PC-3 (cell line): ENCODE measurements around the gene KLHL14. TPM values are rescaled to one million over a fixed set of nuclear protein-coding genes. Genes with fewer than 3 reads are reported as not detected.

Experiments used
- ATAC-seq: fragments of 200-7000 bp; cut with Tn5 transposase; 2 replicates; pipeline ENCODE4 v1.9.1; 2020; ENCODE audit warnings: mild to moderate bottlenecking, moderate library complexity
- BruUV-seq: library from RNA; stranded (reverse); fragments of 400-500 nt; replicated peaks from 2 replicates; lab custom pipeline; 2021; lab: Mats Ljungman, UMichigan
- CTCF ChIA-PET: fragments of 300-600 bp; sonication (Branson Sonifier 250); formaldehyde crosslinking; loops from one replicate; lab custom pipeline; 2022; ENCODE audit warnings: antibody characterized with exemption; lab: Charles Lee
- POLR2A ChIA-PET: fragments of 300-600 bp; sonication (Branson Sonifier 250); formaldehyde crosslinking; loops from one replicate; lab custom pipeline; 2022; ENCODE audit warnings: antibody characterized with exemption; ENCODE audit not compliant: unreplicated experiment; lab: Charles Lee
- DNase-seq: peaks from one replicate; pipeline ENCODE4 v3.0.0-alpha.2; 2015
- H2AFZ ChIP-seq: fragments of 300-600 bp; sonication (generic); 2 replicates; pipeline ENCODE4 v1.6.0; 2016; ENCODE audit warnings: antibody characterized with exemption, low read length
- H3F3A ChIP-seq: fragments of 300-600 bp; sonication (generic); one replicate; pipeline ENCODE4 v1.6.0; 2017; ENCODE audit warnings: antibody characterized with exemption, low read length, control low read depth, mild to moderate bottlenecking; ENCODE audit not compliant: unreplicated experiment
- H3K27ac ChIP-seq: fragments of 300-600 bp; sonication (generic); 2 replicates; pipeline ENCODE4 v1.5.1; 2016; ENCODE audit warnings: mild to moderate bottlenecking, low read length
- H3K27me3 ChIP-seq: fragments of 300-600 bp; sonication (generic); 2 replicates; pipeline ENCODE4 v1.6.1; 2016; ENCODE audit warnings: low read length, mixed read lengths
- H3K36me3 ChIP-seq: fragments of 300-600 bp; sonication (generic); 2 replicates; pipeline ENCODE4 v1.6.1; 2016; ENCODE audit warnings: low read depth, mixed run types, low read length, mixed read lengths
- H3K4me1 ChIP-seq: fragments of 300-600 bp; sonication (generic); 2 replicates; pipeline ENCODE4 v1.5.1; 2016; ENCODE audit warnings: low read length; ENCODE audit not compliant: insufficient read depth
- H3K4me2 ChIP-seq: fragments of 300-600 bp; sonication (generic); 2 replicates; pipeline ENCODE4 v1.6.0; 2016; ENCODE audit warnings: low read length
- H3K4me3 ChIP-seq: fragments of 300-600 bp; sonication (generic); 2 replicates; pipeline ENCODE4 v1.5.1; 2016; ENCODE audit warnings: mild to moderate bottlenecking, low read length, mixed read lengths
- H3K79me2 ChIP-seq: fragments of 300-600 bp; sonication (generic); 2 replicates; pipeline ENCODE4 v1.6.1; 2017; ENCODE audit warnings: low read length, mixed read lengths
- H3K9ac ChIP-seq: fragments of 300-600 bp; sonication (generic); 2 replicates; pipeline ENCODE4 v1.6.0; 2016; ENCODE audit warnings: mild to moderate bottlenecking, low read length
- H3K9me2 ChIP-seq: fragments of 300-600 bp; sonication (generic); replicated peaks from 2 replicates; pipeline ENCODE4 v1.6.1; 2016; ENCODE audit warnings: mixed run types, low read length, mixed read lengths
- H3K9me3 ChIP-seq: fragments of 300-600 bp; sonication (generic); 2 replicates; pipeline ENCODE4 v1.6.1; 2016; ENCODE audit warnings: low read length, mixed read lengths
- H4K20me1 ChIP-seq: fragments of 300-600 bp; sonication (generic); 2 replicates; pipeline ENCODE4 v1.6.1; 2016; ENCODE audit warnings: low read length, mixed read lengths
- EZH2 ChIP-seq: fragments of 300-600 bp; sonication (generic); IDR thresholded peaks from one replicate; pipeline ENCODE4 v1.6.1; 2017; ENCODE audit warnings: antibody characterized with exemption, mild to moderate bottlenecking, low read length; ENCODE audit not compliant: unreplicated experiment
- EZH2phosphoT487 ChIP-seq: fragments of 300-600 bp; sonication (generic); IDR thresholded peaks from 2 replicates; pipeline ENCODE4 v1.6.1; 2018; ENCODE audit warnings: mild to moderate bottlenecking, antibody characterized with exemption, low read length, borderline replicate concordance
- intact Hi-C: fragments of 100-400 bp; cut with micrococcal nuclease; formaldehyde crosslinking; loops from 2 replicates; pipeline ENCODE4 v1.9.0; 2023
- total RNA-seq: library from RNA; depleted of rRNA; stranded (reverse); fragments of >200 nt; gene quantifications from 2 replicates; pipeline ENCODE4 v1.2.3, GENCODE V29; 2014
- TF ChIP-seq, protein P1 (sequence below): fragments of 300-600 bp; sonication (generic); conservative IDR thresholded peaks from 2 replicates; pipeline ENCODE4 v1.5.1; 2017; ENCODE audit warnings: antibody characterized with exemption, low read depth, mild to moderate bottlenecking, low read length

KLHL14 gene
- total RNA-seq, 1 experiment from 2014 or later, result not detected

DNA sequence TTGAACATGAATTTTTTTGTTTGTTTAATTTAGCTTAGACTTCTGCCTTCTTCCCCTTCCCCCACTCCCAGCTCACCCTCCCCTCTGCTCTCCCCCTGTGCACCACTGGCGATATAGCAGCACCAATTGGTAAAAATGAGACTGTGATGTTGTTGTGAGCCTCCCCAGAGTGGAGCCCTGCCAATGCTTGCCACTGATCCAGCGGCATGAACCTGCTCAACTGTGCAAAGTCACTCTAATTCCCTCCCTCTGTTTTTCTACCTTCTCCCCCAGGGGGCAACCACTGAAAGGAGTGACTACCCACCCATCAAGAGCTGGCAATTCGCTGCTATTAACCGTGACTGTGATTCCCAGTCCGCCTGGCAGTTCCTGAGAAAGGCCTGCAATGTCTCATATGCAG, 30.2 kb downstream of the KLHL14 start:
- no peaks in the 10 kb centered on the region for H3K36me3 ChIP-seq
- ATAC-seq, result no peak
- no peaks in the 10 kb centered on the region for H3K27me3 ChIP-seq
- no peaks in the 10 kb centered on the region for H3K79me2 ChIP-seq
- no TSS peak for BruUV-seq
- no peaks in the 10 kb centered on the region for H4K20me1 ChIP-seq
- H3K27ac ChIP-seq, result no peak overlapping the region
- DNase-seq, result no peak
- H3K9me3 ChIP-seq, result no peaks in the 10 kb centered on the region
- no peak for TF ChIP-seq EZH2phosphoT487
- no peak for TF ChIP-seq EZH2
- TF ChIP-seq, protein P1, sequence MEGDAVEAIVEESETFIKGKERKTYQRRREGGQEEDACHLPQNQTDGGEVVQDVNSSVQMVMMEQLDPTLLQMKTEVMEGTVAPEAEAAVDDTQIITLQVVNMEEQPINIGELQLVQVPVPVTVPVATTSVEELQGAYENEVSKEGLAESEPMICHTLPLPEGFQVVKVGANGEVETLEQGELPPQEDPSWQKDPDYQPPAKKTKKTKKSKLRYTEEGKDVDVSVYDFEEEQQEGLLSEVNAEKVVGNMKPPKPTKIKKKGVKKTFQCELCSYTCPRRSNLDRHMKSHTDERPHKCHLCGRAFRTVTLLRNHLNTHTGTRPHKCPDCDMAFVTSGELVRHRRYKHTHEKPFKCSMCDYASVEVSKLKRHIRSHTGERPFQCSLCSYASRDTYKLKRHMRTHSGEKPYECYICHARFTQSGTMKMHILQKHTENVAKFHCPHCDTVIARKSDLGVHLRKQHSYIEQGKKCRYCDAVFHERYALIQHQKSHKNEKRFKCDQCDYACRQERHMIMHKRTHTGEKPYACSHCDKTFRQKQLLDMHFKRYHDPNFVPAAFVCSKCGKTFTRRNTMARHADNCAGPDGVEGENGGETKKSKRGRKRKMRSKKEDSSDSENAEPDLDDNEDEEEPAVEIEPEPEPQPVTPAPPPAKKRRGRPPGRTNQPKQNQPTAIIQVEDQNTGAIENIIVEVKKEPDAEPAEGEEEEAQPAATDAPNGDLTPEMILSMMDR, result no peak
- H3K9ac ChIP-seq, result no peak overlapping the region
- H3K4me3 ChIP-seq, result no peak overlapping the region
- no peak overlapping the region for H3K4me2 ChIP-seq
- no peak overlapping the region for H2AFZ ChIP-seq
- H3F3A ChIP-seq, result no peaks in the 10 kb centered on the region
- no peaks in the 10 kb centered on the region for H3K4me1 ChIP-seq
- intact Hi-C loops, result no loop called here
- POLR2A ChIA-PET, result no interaction called here
- CTCF ChIA-PET, result no interaction called here
- H3K9me2 ChIP-seq, result no peaks in the 10 kb centered on the region

DNA sequence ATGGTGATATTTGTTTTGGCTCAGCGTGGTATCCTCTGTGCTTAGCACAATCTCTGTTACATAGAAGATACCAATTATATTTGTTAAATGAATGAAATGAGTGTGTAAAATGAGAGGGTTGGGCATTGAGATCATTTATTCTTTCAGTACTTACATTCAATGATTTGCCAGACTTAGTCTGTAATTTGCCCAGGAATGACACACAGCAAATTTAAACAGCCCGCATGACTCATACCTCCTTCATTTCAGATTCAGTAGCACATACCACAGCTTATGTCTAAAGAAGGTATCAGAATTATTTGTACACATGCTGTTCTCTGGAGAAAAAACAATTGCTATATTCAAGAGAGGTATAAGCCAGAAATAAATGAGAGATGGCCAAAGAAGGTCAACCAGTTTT, 37.0 kb downstream of the KLHL14 start:
- no peaks in the 10 kb centered on the region for H3K9me2 ChIP-seq
- ChIA-PET CTCF (no interaction called here), POLR2A (no interaction called here)
- H3K4me2 ChIP-seq, result no peak overlapping the region
- no peaks in the 10 kb centered on the region for H3K4me1 ChIP-seq
- no TSS peak for BruUV-seq
- H3K27me3 ChIP-seq, result no peaks in the 10 kb centered on the region
- no peak overlapping the region for H3K4me3 ChIP-seq
- TF ChIP-seq EZH2 (no peak), EZH2phosphoT487 (no peak)
- TF ChIP-seq, protein P1, result no peak
- H3K9ac ChIP-seq, result no peak overlapping the region
- H2AFZ ChIP-seq, result no peak overlapping the region
- H3K79me2 ChIP-seq, result no peaks in the 10 kb centered on the region
- H3K36me3 ChIP-seq, result no peaks in the 10 kb centered on the region
- ATAC-seq (peak; percentile 80), DNase-seq (peak; percentile 56)
- H3F3A ChIP-seq, result no peaks in the 10 kb centered on the region
- intact Hi-C loops, result no loop called here
- H4K20me1 ChIP-seq, result no peaks in the 10 kb centered on the region
- no peaks in the 10 kb centered on the region for H3K9me3 ChIP-seq
- H3K27ac ChIP-seq, result no peak overlapping the region

DNA sequence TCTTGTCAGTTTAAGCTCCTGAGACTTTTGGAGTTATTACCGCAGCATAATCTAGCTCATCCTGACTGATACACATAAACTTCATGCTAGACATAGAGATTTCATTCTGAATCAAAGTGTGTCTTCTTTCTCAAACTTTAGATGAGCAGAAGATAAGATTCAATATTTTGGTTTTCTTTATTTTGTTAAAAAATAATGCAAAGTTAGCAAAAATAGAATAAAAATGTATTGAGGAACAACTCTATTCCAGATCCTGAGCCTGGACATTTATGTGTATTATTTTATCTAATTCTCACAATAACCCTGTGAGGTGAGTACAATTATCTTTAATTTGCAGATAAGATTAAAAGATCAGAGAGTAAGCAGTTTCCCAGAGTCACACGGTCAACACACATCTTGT, 38.4 kb downstream of the KLHL14 start:
- Histone ChIP-seq H3K27me3 (no peaks in the 10 kb centered on the region), H3K79me2 (no peaks in the 10 kb centered on the region), H3K9me2 (no peaks in the 10 kb centered on the region), H3K4me1 (no peaks in the 10 kb centered on the region; the same call in 1 of the 2 replicates), H3K36me3 (no peaks in the 10 kb centered on the region), H3K27ac (no peak overlapping the region), H3F3A (no peaks in the 10 kb centered on the region), H2AFZ (no peak overlapping the region), H3K9ac (no peak overlapping the region), H3K9me3 (no peaks in the 10 kb centered on the region), H4K20me1 (no peaks in the 10 kb centered on the region), H3K4me2 (no peak overlapping the region), H3K4me3 (no peak overlapping the region)
- no peak for DNase-seq
- no peak for ATAC-seq
- no TSS peak for BruUV-seq
- TF ChIP-seq EZH2phosphoT487, result no peak
- ChIA-PET CTCF (no interaction called here), POLR2A (interaction anchor here (0.6 kb wide), 1 partner anchor 12 kb away, joined by 4 read pairs; no protein-coding TSS in a partner anchor)
- intact Hi-C loops, result no loop called here
